Stomach (tissue), 9 donors: Measurements from ENCODE around the gene THOC2. TPM values are rescaled to one million over a fixed set of nuclear protein-coding genes. Genes with fewer than 3 reads are reported as not detected.
"Not testable (repeated sequence)": the region's sequence is repeated elsewhere in the genome, so short reads cannot be mapped to it uniquely, and the experiment has no call there.

Experiments used
- DNase-seq, 2 donors: peaks; one replicate each; pipeline versions ENCODE4 v3.0.0 to v3.0.0-alpha.2; 2013 to 2019
- H3K27ac ChIP-seq, 5 donors: fragments of 200-600 bp in 4 of 5; sonication (generic) in 4 of 5; one replicate each; pipeline ENCODE4 v1.5.1; 2013 to 2019; ENCODE audit warnings: mild to moderate bottlenecking in 1 of 5, moderate library complexity in 1 of 5
- H3K27me3 ChIP-seq, 3 donors: fragments of 200-600 bp; sonication (generic); one replicate each; pipeline ENCODE4 v1.5.1; 2017 to 2019; ENCODE audit warnings: mixed run types in 1 of 3
- H3K36me3 ChIP-seq, 4 donors: fragments of 200-600 bp; sonication (generic); 1 replicate in 3 of 4; 2 replicates in 1 of 4; pipeline ENCODE4 v1.5.1; 2016 to 2019
- H3K4me1 ChIP-seq, 4 donors: fragments of 200-600 bp; sonication (generic); one replicate each; pipeline ENCODE4 v1.5.1; 2016 to 2019
- H3K4me3 ChIP-seq, 4 donors: fragments of 200-600 bp; sonication (generic) in 3 of 4; one replicate each; pipeline ENCODE4 v1.5.1; 2016 to 2019; ENCODE audit warnings: mild to moderate bottlenecking in 1 of 4
- H3K9me3 ChIP-seq, 4 donors: fragments of 200-600 bp; sonication (generic); one replicate each; pipeline ENCODE4 v1.5.1; 2016 to 2019
- EP300 ChIP-seq: sonication (generic); formaldehyde crosslinking; IDR thresholded peaks from one replicate; pipeline ENCODE4 v1.6.1; 2017; ENCODE audit warnings: antibody characterized with exemption
- POLR2A ChIP-seq, 4 donors: fragments of 450-650 bp; IDR thresholded peaks; one replicate each; pipeline ENCODE4 v1.6.1; 2016; ENCODE audit warnings: antibody characterized with exemption in 4 of 4, control low read depth in 2 of 4, mild to moderate bottlenecking in 1 of 4, moderate library complexity in 1 of 4
- POLR2AphosphoS5 ChIP-seq, 3 donors: sonication (generic); formaldehyde crosslinking; IDR thresholded peaks; one replicate each; pipeline ENCODE4 v1.6.1; 2016; ENCODE audit warnings: antibody characterized with exemption in 3 of 3
- WGBS, 5 donors: extraction: QIAGEN DNeasy Blood & Tissue Kit in 3 of 5; methylation state at CpG; one replicate each; pipeline versions ENCODE4 v1.1.5 to v1.1.7; 2013 to 2018; 5-methylcytosine and 5-hydroxymethylcytosine counted together
- intact Hi-C: fragments of 100-400 bp; cut with DNase I; formaldehyde crosslinking; loops from one replicate; pipeline ENCODE4 v1.15.1; 2023; ENCODE audit warnings: low total_unique reads
- polyA plus RNA-seq, 3 donors: library from polyadenylated mRNA; stranded (reverse); fragments of 200-250 nt; gene quantifications; one replicate each; pipeline ENCODE4 v1.2.3, GENCODE V29; 2013
- total RNA-seq, 5 donors: library from RNA; depleted of rRNA; stranded (reverse); fragments of >200 nt; gene quantifications; one replicate each; pipeline versions ENCODE4 v1.1.0 to v1.2.3, GENCODE V29; 2014 to 2016
- TF ChIP-seq, protein P1 (sequence below), 7 experiments: fragments of 450-650 bp in 4 of 7; fragments of 200-600 bp in 3 of 7; sonication (generic) in 3 of 7; IDR thresholded peaks; one replicate each; pipeline ENCODE4 v1.5.1; 2016 to 2019; ENCODE audit warnings: antibody characterized with exemption in 7 of 7, control low read depth in 2 of 7, mild to moderate bottlenecking in 1 of 7
- donor health status: healthy with polysubstance abuse.
- donor health status: Bipolar disorder and iron deficiency.
- donor health status: healthy.

THOC2 gene
- total and polyA plus RNA-seq, 8 donors: 17.7 to 217 (median 133) TPM

DNA sequence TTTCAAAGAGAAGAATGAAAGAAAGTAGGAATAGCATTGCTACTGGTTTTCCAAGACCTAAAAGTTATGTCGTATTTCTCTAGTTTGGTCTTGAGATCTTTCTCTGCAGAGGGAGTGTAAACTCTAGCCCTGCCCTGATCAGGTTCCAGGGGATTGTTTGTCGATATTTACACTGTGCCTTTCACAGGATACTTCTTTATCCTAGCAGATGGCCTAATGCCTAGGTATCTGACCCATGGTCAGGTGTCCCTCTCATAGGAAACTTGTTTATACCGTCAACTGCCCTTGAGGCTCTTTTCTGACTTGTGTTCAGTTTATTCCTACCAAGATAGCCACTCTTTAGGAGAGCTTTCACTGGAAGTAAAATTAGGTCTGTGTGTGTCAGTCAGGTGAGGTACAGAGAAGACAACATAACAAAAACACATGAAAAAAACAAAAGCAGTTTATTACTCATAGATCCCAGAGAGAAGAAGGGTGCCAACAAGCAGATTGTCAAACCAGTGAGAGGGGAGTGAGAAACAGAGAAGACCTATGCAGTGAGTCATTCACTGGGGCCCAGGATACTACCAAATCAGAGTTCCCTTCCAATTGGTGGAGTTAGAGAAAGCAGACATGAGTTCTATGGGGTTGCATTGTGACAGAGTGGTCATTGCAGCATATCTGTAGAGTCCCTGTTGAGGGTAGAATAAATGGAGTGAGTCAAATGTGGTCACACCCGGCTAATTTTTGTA is 40.6 kb upstream of the THOC2 start:
- Histone ChIP-seq H3K4me3 (no peak overlapping the region), H3K27ac (no peak overlapping the region), H3K27me3 (no peaks in the 10 kb centered on the region), H3K36me3 (no peaks in the 10 kb centered on the region), H3K9me3 (no peaks in the 10 kb centered on the region), H3K4me1 (no peaks in the 10 kb centered on the region)
- no peak for TF ChIP-seq POLR2A (IDR thresholded peaks at IDR 0.05)
- TF ChIP-seq POLR2AphosphoS5 (IDR thresholded peaks at IDR 0.05): no peak
- TF ChIP-seq EP300: no peak
- TF ChIP-seq, protein P1, sequence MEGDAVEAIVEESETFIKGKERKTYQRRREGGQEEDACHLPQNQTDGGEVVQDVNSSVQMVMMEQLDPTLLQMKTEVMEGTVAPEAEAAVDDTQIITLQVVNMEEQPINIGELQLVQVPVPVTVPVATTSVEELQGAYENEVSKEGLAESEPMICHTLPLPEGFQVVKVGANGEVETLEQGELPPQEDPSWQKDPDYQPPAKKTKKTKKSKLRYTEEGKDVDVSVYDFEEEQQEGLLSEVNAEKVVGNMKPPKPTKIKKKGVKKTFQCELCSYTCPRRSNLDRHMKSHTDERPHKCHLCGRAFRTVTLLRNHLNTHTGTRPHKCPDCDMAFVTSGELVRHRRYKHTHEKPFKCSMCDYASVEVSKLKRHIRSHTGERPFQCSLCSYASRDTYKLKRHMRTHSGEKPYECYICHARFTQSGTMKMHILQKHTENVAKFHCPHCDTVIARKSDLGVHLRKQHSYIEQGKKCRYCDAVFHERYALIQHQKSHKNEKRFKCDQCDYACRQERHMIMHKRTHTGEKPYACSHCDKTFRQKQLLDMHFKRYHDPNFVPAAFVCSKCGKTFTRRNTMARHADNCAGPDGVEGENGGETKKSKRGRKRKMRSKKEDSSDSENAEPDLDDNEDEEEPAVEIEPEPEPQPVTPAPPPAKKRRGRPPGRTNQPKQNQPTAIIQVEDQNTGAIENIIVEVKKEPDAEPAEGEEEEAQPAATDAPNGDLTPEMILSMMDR (IDR thresholded peaks at IDR 0.05): no peak
- DNase-seq: no peak
- intact Hi-C loops: no loop called here
- 56 to 76% (median 70%) methylated on average over 4 of the region's 4 CpGs for WGBS, 5 donors

DNA sequence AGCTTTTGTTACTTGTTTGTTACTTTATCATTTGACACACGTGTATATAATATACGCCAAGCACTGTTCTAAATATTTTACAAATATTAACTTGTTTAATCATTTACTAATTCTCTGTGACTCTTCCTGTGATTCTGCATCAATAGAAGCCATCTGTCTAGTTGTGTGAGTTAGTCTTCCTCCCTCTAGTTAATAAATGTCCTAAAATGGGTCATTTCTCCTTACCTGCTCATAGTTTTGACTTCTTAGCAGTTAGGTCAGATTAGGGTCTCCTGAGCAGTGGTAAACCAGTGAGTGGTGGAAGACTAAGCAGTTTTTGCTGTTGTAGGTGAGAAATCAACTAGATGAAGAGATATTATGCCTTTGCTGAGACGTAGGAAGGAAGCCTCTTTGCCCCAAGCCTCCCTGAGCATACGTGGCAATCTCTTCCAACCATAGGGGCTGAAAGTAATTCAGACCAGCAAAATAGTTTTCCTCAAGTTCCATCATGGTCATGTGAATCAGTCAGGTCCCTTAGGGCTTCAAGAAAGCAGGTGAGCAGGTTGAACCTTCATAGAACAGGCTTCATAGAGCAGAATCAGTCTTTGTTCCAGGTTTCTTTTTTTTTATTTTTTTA is 38.7 kb upstream of the THOC2 start:
- TF ChIP-seq, protein P1 (IDR thresholded peaks at IDR 0.05): no peak
- TF ChIP-seq POLR2A (IDR thresholded peaks at IDR 0.05) (no peak), EP300 (no peak), POLR2AphosphoS5 (IDR thresholded peaks at IDR 0.05) (no peak)
- intact Hi-C loops: no loop called here
- DNase-seq: no peak
- H3K4me1 ChIP-seq: no peaks in the 10 kb centered on the region
- 35 to 62% (median 52%) methylated on average over 4 of the region's 4 CpGs for WGBS, 5 donors
- no peaks in the 10 kb centered on the region for H3K9me3 ChIP-seq
- no peaks in the 10 kb centered on the region for H3K36me3 ChIP-seq
- H3K27me3 ChIP-seq: no peaks in the 10 kb centered on the region
- H3K4me3 ChIP-seq: no peak overlapping the region
- H3K27ac ChIP-seq: no peak overlapping the region

- DNase-seq: peak; percentile 75 to 94
- 11 to 46% (median 16%) methylated on average over 17 to 38 of the region's 38 CpGs for WGBS, 5 donors
- Histone ChIP-seq H3K4me3 (peak overlapping the region; percentile 24 to 38 (median 36)), H3K27ac (peak overlapping the region; percentile 24 to 79 (median 56)), H3K27me3 (no peaks in the 10 kb centered on the region), H3K36me3 (no peaks in the 10 kb centered on the region), H3K9me3 (no peaks in the 10 kb centered on the region), H3K4me1 (no peaks in the 10 kb centered on the region)
- intact Hi-C loops: no loop called here
- TF ChIP-seq EP300 (no peak), POLR2A (IDR thresholded peaks at IDR 0.05) (no peak), POLR2AphosphoS5 (IDR thresholded peaks at IDR 0.05) (peak in 2 of 3 donors; percentile 24 to 28)
- TF ChIP-seq, protein P1 (IDR thresholded peaks at IDR 0.05): no peak
Measured at GRCh38 chrX:123764967-123765871, 32.4 kb upstream of the THOC2 start.

- H3K27ac ChIP-seq, H3K4me3 ChIP-seq, H3K36me3 ChIP-seq, H3K4me1 ChIP-seq, DNase-seq, H3K27me3 ChIP-seq, intact Hi-C loops: not testable (repeated sequence)
- WGBS, 5 donors: 62 to 93% (median 86%) methylated on average over 3 of the region's 3 CpGs
- peaks cover 0 to 15% (median 4%) of the 10 kb centered on the region in 4 donors for H3K9me3 ChIP-seq
Measured at GRCh38 chrX:123759849-123760248, 27.0 kb upstream of the THOC2 start.

- WGBS, 5 donors: 83 to 100% (median 93%) methylated on average over 1 of the region's 1 CpG
- DNase-seq, H3K36me3 ChIP-seq, H3K4me1 ChIP-seq, H3K4me3 ChIP-seq, H3K27me3 ChIP-seq, H3K27ac ChIP-seq, intact Hi-C loops: not testable (repeated sequence)
- H3K9me3 ChIP-seq: peaks cover 0 to 15% (median 4%) of the 10 kb centered on the region in 4 donors
Measured at GRCh38 chrX:123757794-123758193, 24.9 kb upstream of the THOC2 start.
